H1 (cell line): Measurements from ENCODE around the gene GLRB. TPM values are rescaled to one million over a fixed set of nuclear protein-coding genes. Genes with fewer than 3 reads are reported as not detected.

Experiments used
- CTCF ChIA-PET: fragments of 300-600 bp; sonication (Branson Sonifier 250); formaldehyde crosslinking; loops from one replicate; lab custom pipeline; 2021; ENCODE audit not compliant: partially characterized antibody; lab: Charles Lee
- POLR2A ChIA-PET: fragments of 300-600 bp; sonication (Branson Sonifier 250); formaldehyde crosslinking; loops from one replicate; lab custom pipeline; 2021; ENCODE audit warnings: inconsistent platforms; ENCODE audit not compliant: partially characterized antibody; lab: Charles Lee
- DNase-seq, 2 experiments: peaks; one replicate each; pipeline versions ENCODE4 v3.0.0 to v3.0.0-alpha.2; 2010 to 2022; ENCODE audit warnings: low spot score in 2 of 2, low read depth in 1 of 2, mixed read lengths in 1 of 2
- FAIRE-seq: peaks from 2 replicates; lab custom pipeline; 2011; peaks lifted over from hg19 to GRCh38; lab: Jason Lieb, UNC
- H2AFZ ChIP-seq: 2 replicates; pipeline ENCODE4 v1.8.1; 2012; ENCODE audit warnings: low read length, inconsistent platforms
- H2AK5ac ChIP-seq: 2 replicates; pipeline ENCODE4 v1.6.1; 2013; ENCODE audit warnings: low read depth, low read length
- H2BK120ac ChIP-seq: replicated peaks from 2 replicates; pipeline ENCODE3; 2013; ENCODE audit warnings: low read depth, low read length, inconsistent platforms
- H2BK12ac ChIP-seq: 2 replicates; pipeline ENCODE4 v1.6.1; 2013; ENCODE audit warnings: low read depth, low read length
- H2BK15ac ChIP-seq: 2 replicates; pipeline ENCODE4 v1.6.1; 2013; ENCODE audit warnings: low read length
- H2BK20ac ChIP-seq: 2 replicates; pipeline ENCODE4 v1.6.1; 2013; ENCODE audit warnings: low read length
- H2BK5ac ChIP-seq: 2 replicates; pipeline ENCODE4 v1.6.1; 2013; ENCODE audit warnings: low read depth, low read length
- H3K14ac ChIP-seq: 2 replicates; pipeline ENCODE4 v1.6.1; 2013; ENCODE audit warnings: inconsistent platforms; ENCODE audit not compliant: insufficient read length
- H3K18ac ChIP-seq: 2 replicates; pipeline ENCODE4 v1.6.1; 2013; ENCODE audit warnings: low read length; ENCODE audit errors: extremely low read depth
- H3K23ac ChIP-seq: 2 replicates; pipeline ENCODE4 v1.6.1; 2013; ENCODE audit warnings: inconsistent platforms; ENCODE audit not compliant: insufficient read length
- H3K23me2 ChIP-seq: 2 replicates; pipeline ENCODE4 v1.6.1; 2013; ENCODE audit warnings: low read depth, low read length
- H3K27ac ChIP-seq: 2 replicates; pipeline ENCODE4 v1.6.1; 2011; ENCODE audit warnings: low read depth, low read length, inconsistent platforms
- H3K27me3 ChIP-seq, 4 experiments: replicated peaks in 1 of 4; 1 replicate in 1 of 4; 2 replicates in 3 of 4; pipeline versions ENCODE4 v1.6.1 to v1.8.1; 2011 to 2013; ENCODE audit warnings: low read length in 3 of 4, mild to moderate bottlenecking in 3 of 4, inconsistent platforms in 2 of 4, mixed read lengths in 2 of 4, moderate library complexity in 1 of 4; ENCODE audit not compliant: control insufficient read depth in 3 of 4, insufficient read depth in 3 of 4; ENCODE audit errors: extremely low read depth in 1 of 4
- H3K36me3 ChIP-seq, 4 experiments: 2 replicates each; pipeline versions ENCODE4 v1.6.1 to v1.8.1; 2011 to 2013; ENCODE audit warnings: mild to moderate bottlenecking in 4 of 4, low read length in 3 of 4, moderate library complexity in 2 of 4, control low read depth in 1 of 4, inconsistent platforms in 1 of 4; ENCODE audit not compliant: insufficient read depth in 4 of 4, control insufficient read depth in 2 of 4
- H3K4ac ChIP-seq: replicated peaks from 2 replicates; pipeline ENCODE3; 2013; ENCODE audit warnings: low read length, low read depth, mixed read lengths, inconsistent platforms; ENCODE audit not compliant: insufficient read length
- H3K4me1 ChIP-seq, 4 experiments: replicated peaks in 1 of 4; 1 replicate in 1 of 4; 2 replicates in 3 of 4; pipeline versions ENCODE4 v1.6.1 to v1.8.1; 2011 to 2013; ENCODE audit warnings: low read length in 3 of 4, inconsistent platforms in 2 of 4, mixed read lengths in 1 of 4; ENCODE audit not compliant: insufficient read depth in 4 of 4, control insufficient read depth in 3 of 4
- H3K4me2 ChIP-seq, 2 experiments: 2 replicates each; pipeline versions ENCODE4 v1.6.1 to v1.8.1; 2011 to 2013; ENCODE audit warnings: low read depth in 2 of 2, low read length in 2 of 2, control low read depth in 1 of 2, inconsistent platforms in 1 of 2, mild to moderate bottlenecking in 1 of 2; ENCODE audit not compliant: insufficient read depth in 1 of 2
- H3K4me3 ChIP-seq, 4 experiments: fragments of 200-600, 300-600 bp in 1 of 4; sonication (generic), shearing (Covaris generic), sonication (Bioruptor Twin) in 1 of 4; 2 replicates each; pipeline versions ENCODE4 v1.5.1 to v1.8.1; 2011 to 2016; ENCODE audit warnings: low read length in 4 of 4, low read depth in 3 of 4, control low read depth in 2 of 4, inconsistent platforms in 2 of 4, mild to moderate bottlenecking in 2 of 4, mixed read lengths in 1 of 4, moderate library complexity in 1 of 4; ENCODE audit not compliant: insufficient read depth in 2 of 4; ENCODE audit errors: extremely low read depth in 1 of 4
- H3K56ac ChIP-seq: replicated peaks from 2 replicates; pipeline ENCODE3; 2013; ENCODE audit warnings: low read depth, mild to moderate bottlenecking, mixed read lengths, low read length, inconsistent platforms; ENCODE audit not compliant: insufficient read length
- H3K79me1 ChIP-seq: 2 replicates; pipeline ENCODE4 v1.6.1; 2013; ENCODE audit warnings: low read depth, low read length, control low read depth
- H3K79me2 ChIP-seq, 2 experiments: 2 replicates each; pipeline versions ENCODE4 v1.6.1 to v1.8.1; 2012 to 2013; ENCODE audit warnings: low read length in 2 of 2, mild to moderate bottlenecking in 2 of 2, inconsistent platforms in 1 of 2; ENCODE audit not compliant: insufficient read depth in 2 of 2, control insufficient read depth in 1 of 2
- H3K9ac ChIP-seq, 4 experiments: replicated peaks in 1 of 4; 1 replicate in 1 of 4; 2 replicates in 3 of 4; pipeline versions ENCODE4 v1.6.1 to v1.8.1; 2011 to 2013; ENCODE audit warnings: low read depth in 3 of 4, low read length in 3 of 4, control low read depth in 2 of 4, mild to moderate bottlenecking in 2 of 4, moderate library complexity in 2 of 4, inconsistent platforms in 1 of 4; ENCODE audit errors: extremely low read depth in 1 of 4
- H3K9me3 ChIP-seq, 2 experiments: 2 replicates each; pipeline versions ENCODE4 v1.6.1 to v1.8.1; 2012 to 2013; ENCODE audit warnings: mild to moderate bottlenecking in 2 of 2, moderate library complexity in 2 of 2, control low read depth in 1 of 2, inconsistent platforms in 1 of 2, low read depth in 1 of 2, low read length in 1 of 2, mixed read lengths in 1 of 2; ENCODE audit not compliant: insufficient read depth in 2 of 2
- H4K20me1 ChIP-seq, 2 experiments: replicated peaks in 1 of 2; 2 replicates each; pipeline versions ENCODE3 to v1.8.1; 2011 to 2013; ENCODE audit warnings: inconsistent platforms in 2 of 2, low read length in 2 of 2, mild to moderate bottlenecking in 1 of 2; ENCODE audit not compliant: insufficient read depth in 2 of 2, control insufficient read depth in 1 of 2
- H4K5ac ChIP-seq: 2 replicates; pipeline ENCODE4 v1.6.1; 2013; ENCODE audit warnings: low read length, low read depth, mixed read lengths, inconsistent platforms; ENCODE audit not compliant: insufficient read length
- H4K8ac ChIP-seq: 2 replicates; pipeline ENCODE4 v1.8.0; 2013; ENCODE audit warnings: mild to moderate bottlenecking, moderate library complexity, low read length, inconsistent platforms; ENCODE audit not compliant: insufficient read depth; ENCODE audit errors: extremely low read depth
- H4K91ac ChIP-seq: replicated peaks from 2 replicates; pipeline ENCODE3; 2013; ENCODE audit warnings: low read length, mixed read lengths, inconsistent platforms; ENCODE audit not compliant: insufficient read length
- ATF3 ChIP-seq: IDR thresholded peaks from 2 replicates; pipeline ENCODE4 v1.6.1; 2011; ENCODE audit warnings: low read depth, mild to moderate bottlenecking, low read length; ENCODE audit not compliant: insufficient read depth
- CTCF ChIP-seq, 3 experiments: IDR thresholded peaks; 1 replicate in 2 of 3; 2 replicates in 1 of 3; pipeline versions ENCODE4 v1.5.1 to v1.6.1; 2011; ENCODE audit warnings: low read length in 3 of 3, mild to moderate bottlenecking in 3 of 3, inconsistent platforms in 2 of 3, low read depth in 1 of 3, moderate library complexity in 1 of 3; ENCODE audit not compliant: insufficient read depth in 1 of 3; ENCODE audit errors: control extremely low read depth in 1 of 3
- KDM4A ChIP-seq: IDR thresholded peaks from one replicate; pipeline ENCODE4 v1.7.1; 2012; ENCODE audit warnings: low read depth, mild to moderate bottlenecking, moderate library complexity, low read length, inconsistent platforms; ENCODE audit not compliant: severe bottlenecking
- MAX ChIP-seq: IDR thresholded peaks from 2 replicates; pipeline ENCODE4 v1.6.1; 2012; ENCODE audit warnings: inconsistent platforms
- RAD21 ChIP-seq, 2 experiments: IDR thresholded peaks in 1 of 2; conservative IDR thresholded peaks in 1 of 2; 2 replicates each; pipeline ENCODE4 v1.6.1; 2011; ENCODE audit warnings: low read depth in 2 of 2, low read length in 2 of 2, improper control_type of control experiment in 1 of 2, inconsistent platforms in 1 of 2, mild to moderate bottlenecking in 1 of 2, moderate library complexity in 1 of 2
- RXRA ChIP-seq: IDR thresholded peaks from 2 replicates; pipeline ENCODE4 v1.6.1; 2011; ENCODE audit warnings: low read depth, mild to moderate bottlenecking, low read length, moderate library complexity; ENCODE audit not compliant: insufficient read depth
- SRF ChIP-seq: IDR thresholded peaks from 2 replicates; pipeline ENCODE4 v1.6.1; 2011; ENCODE audit warnings: mild to moderate bottlenecking, low read depth, low read length, moderate library complexity
- WGBS, 2 experiments: shearing (Covaris generic) in 1 of 2; methylation state at CpG; one replicate each; pipeline versions ENCODE4 v1.1.6 to v1.1.7; 2013 to 2015; ENCODE audit warnings: low lambda C conversion rate in 2 of 2, mixed read lengths in 2 of 2, inconsistent platforms in 1 of 2, low coverage in 1 of 2, missing lambda C conversion rate in 1 of 2; ENCODE audit not compliant: insufficient replicate concordance in 2 of 2, insufficient coverage in 1 of 2, insufficient read length in 1 of 2; ENCODE audit errors: extremely low coverage in 1 of 2, missing lambda C conversion rate in 1 of 2; 5-methylcytosine and 5-hydroxymethylcytosine counted together
- polyA plus RNA-seq, 7 experiments: library from polyadenylated mRNA; depleted of rRNA in 3 of 7; stranded (reverse) in 5 of 7; unstranded in 2 of 7; fragments of >200 nt in 5 of 7; fragments of 200-250 nt in 2 of 7; gene quantifications; 1 replicate in 5 of 7; 2 replicates in 1 of 7; 4 replicates in 1 of 7; pipeline versions ENCODE4 v1.2.1 to v1.2.3, GENCODE V29; 2011 to 2013; ENCODE audit warnings: missing spikeins in 2 of 7, mixed read lengths in 2 of 7
- total RNA-seq: library from RNA; stranded (reverse); fragmentation: NEBNext Ultra II Directional; extraction: Animal tissue kit (Norgen Biotek cat#: 25700); gene quantifications from 2 replicates; pipeline ENCODE4 v1.2.1, GENCODE V29; 2021

Gene GLRB
- total and polyA plus RNA-seq, 2 of the 8 experiments (the other 6 are each of a cell fraction or from before 2014, with no cell fraction given): 0.33 to 1.1 TPM

- H3K18ac ChIP-seq: no peak overlapping the region
- no peaks in the 10 kb centered on the region for H3K23me2 ChIP-seq
- ChIA-PET POLR2A (no interaction called here), CTCF (interaction anchor here (0.6 to 2.7 kb wide), 46 partner anchors 9 to 877 kb away, joined by 3 to 19 read pairs (median 3); partner anchors contain the start of genes GLRB and PDGFC)
- no peak overlapping the region for H4K5ac ChIP-seq
- DNase-seq (no peak), FAIRE-seq (peak; percentile 91)
- WGBS, 2 experiments: 59% methylated on average over 2 of the region's 2 CpGs; no CpG with 5 or more reads in 1 of the 2 experiments
- no peak overlapping the region for H3K4me3 ChIP-seq
- no peak overlapping the region for H3K9ac ChIP-seq
- no peak overlapping the region for H4K91ac ChIP-seq
- H2BK20ac ChIP-seq: no peak overlapping the region
- no peak overlapping the region for H2BK12ac ChIP-seq
- no peak overlapping the region for H3K23ac ChIP-seq
- H4K8ac ChIP-seq: no peak overlapping the region
- H2BK120ac ChIP-seq: no peak overlapping the region
- H3K4me2 ChIP-seq: no peak overlapping the region
- H3K14ac ChIP-seq: no peak overlapping the region
- H3K27ac ChIP-seq: no peak overlapping the region
- no peaks in the 10 kb centered on the region for H3K4me1 ChIP-seq
- H3K79me2 ChIP-seq: no peaks in the 10 kb centered on the region
- no peaks in the 10 kb centered on the region for H3K9me3 ChIP-seq
- no peak overlapping the region for H2AFZ ChIP-seq
- no peaks in the 10 kb centered on the region for H3K27me3 ChIP-seq
- no peak overlapping the region for H2BK5ac ChIP-seq
- H3K4ac ChIP-seq: no peak overlapping the region
- H2BK15ac ChIP-seq: no peak overlapping the region
- no peaks in the 10 kb centered on the region for H3K36me3 ChIP-seq
- H3K79me1 ChIP-seq: no peaks in the 10 kb centered on the region
- no peak overlapping the region for H2AK5ac ChIP-seq
- TF ChIP-seq ATF3: no peak
- 0 out of 2 replicates have a peak, but pooled peaks have one; percentile 20 for TF ChIP-seq MAX
- TF ChIP-seq KDM4A: no peak
- TF ChIP-seq RXRA: no peak
- no peak for TF ChIP-seq SRF
- TF ChIP-seq CTCF (IDR thresholded peaks at IDR 0.05; ENCODE audit: control extremely low read depth in 1 of 3, insufficient read depth in 1 of 3, low read depth in 1 of 3, low read length in 3 of 3): peak; percentile 26 to 91 (median 73)
- TF ChIP-seq RAD21 (IDR thresholded peaks at IDR 0.05 in 1 of 2, conservative IDR thresholded peaks at IDR 0.05 in 1 of 2; ENCODE audit: low read depth in 2 of 2, low read length in 2 of 2): peak; percentile 81 to 85
- TF ChIP-seq, all 59 proteins: peak for 3
- no peaks in the 10 kb centered on the region for H4K20me1 ChIP-seq
- H3K56ac ChIP-seq: no peak overlapping the region
Measured at GRCh38 chr4:157045507-157046127, 30.3 kb upstream of the GLRB start.
